Stimulated activated CD4-positive, alpha-beta T cell treated with anti-CD3 and anti-CD28 coated beads, TNF-alpha, amount 100 ng/mL, for 48 hours (primary cell): ENCODE results near the gene HIVEP2.
A peak's percentile ranks its signal among the peaks of the same experiment; 100 is the strongest.

Source experiments
- DNase-seq, 3 donors: peaks; one replicate each; pipeline ENCODE4 v3.0.0-alpha.2; 2020; ENCODE audit warnings: low read depth in 3 of 3

The HIVEP2 gene

DNA sequence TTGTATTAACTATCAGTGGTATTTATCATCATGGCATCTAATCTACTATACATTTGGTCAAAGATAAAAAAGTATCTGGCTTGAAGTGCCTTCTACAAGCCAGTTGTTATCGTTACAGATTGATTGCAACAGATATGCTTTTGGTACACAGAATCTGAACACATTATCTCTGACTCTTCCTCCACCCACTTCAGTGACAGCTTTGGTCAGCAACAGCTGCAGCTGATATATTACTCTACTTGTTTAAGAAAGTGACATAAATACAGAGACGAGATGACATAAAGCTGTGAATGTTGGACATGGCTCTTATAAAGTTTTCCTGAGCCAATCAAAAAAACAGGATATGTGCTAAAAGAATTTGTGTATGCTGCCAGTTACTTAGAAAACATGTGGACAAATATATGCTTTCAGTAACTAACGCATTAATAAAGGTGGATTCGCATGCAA is 77.6 kb downstream of the HIVEP2 start:
- DNase-seq, result no peak

DNA sequence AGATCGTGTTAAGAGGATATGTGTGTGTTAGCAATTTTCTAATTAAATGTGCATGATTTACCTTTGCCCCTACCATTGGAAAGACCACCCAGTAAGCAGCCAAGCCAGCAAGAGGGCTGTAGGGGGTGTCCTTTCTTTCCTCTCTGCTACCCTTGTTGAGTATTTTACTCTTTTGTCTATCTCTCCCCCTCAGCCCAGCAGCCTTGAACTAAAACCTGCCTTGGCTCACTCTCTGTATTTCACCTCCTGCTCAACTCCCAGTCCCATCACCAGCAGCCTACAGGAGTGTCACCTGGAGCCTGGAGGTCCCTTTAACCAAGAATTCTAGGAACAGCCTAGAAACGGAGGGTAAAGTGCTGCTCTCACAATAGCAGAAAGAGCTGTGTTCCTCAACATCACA is 81.0 kb downstream of the HIVEP2 start:
- DNase-seq, result no peak

GRCh38 chr6:142861711-142862110 is 83.3 kb downstream of the HIVEP2 start:
- DNase-seq, result no peak

DNA sequence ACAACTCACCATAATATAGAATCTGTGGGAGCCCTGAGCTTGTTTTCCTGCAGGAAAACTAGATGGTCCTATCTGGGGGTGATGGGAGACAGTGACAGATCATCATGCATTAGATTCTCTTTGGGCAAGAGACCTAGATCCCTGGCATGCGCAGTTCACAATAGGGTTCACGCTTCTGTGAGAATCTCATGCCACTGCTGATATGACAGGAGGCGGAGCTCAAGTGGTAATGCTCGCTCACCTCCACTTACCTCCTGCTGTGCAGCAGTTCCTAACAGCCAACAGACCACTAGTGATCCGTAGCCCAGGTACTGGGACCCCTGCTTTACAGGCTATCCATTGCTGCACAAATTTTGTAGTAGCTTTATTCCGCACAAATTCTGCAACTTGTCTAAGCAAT is 84.5 kb downstream of the HIVEP2 start:
- DNase-seq, result no peak

- no peak for DNase-seq
These were observed 87.0 kb downstream of the HIVEP2 start for GRCh38 chr6:142857796-142858555.

- no peak for DNase-seq
These were observed 87.7 kb downstream of the HIVEP2 start for GRCh38 chr6:142857233-142857761.

DNA sequence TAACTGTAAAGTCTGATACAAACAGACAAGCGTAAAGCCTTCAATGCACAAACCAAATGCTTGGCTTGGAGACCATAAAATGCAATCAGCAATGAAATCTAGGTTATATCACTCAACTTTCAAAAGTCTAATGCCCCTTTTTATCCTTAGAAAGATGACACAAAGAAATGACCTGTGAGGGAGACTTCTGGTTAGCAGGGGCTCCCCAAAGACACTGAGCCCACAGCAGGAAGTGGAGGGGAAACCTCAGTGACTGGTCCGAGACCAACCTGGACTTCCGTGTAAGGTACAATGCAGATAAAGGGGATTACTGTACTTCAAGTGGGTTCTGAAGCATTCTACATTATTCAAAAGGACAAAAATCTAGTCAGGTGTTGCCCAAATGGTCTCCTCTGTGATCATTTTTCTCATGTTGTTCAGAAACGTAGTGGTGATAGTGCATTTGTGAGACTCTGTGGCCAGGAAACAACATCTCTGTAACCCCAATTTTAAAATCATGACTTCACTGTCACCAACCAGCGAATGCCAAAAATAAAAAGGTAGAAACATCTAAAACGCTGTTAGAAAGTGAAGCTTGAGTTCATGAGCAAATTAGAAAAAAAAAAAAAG is 88.2 kb downstream of the HIVEP2 start:
- DNase-seq, result no peak

- no peak for DNase-seq
These were observed 88.9 kb downstream of the HIVEP2 start for GRCh38 chr6:142855893-142856623.

- no peak for DNase-seq
These were observed 90.1 kb downstream of the HIVEP2 start for GRCh38 chr6:142854589-142855488.

DNA sequence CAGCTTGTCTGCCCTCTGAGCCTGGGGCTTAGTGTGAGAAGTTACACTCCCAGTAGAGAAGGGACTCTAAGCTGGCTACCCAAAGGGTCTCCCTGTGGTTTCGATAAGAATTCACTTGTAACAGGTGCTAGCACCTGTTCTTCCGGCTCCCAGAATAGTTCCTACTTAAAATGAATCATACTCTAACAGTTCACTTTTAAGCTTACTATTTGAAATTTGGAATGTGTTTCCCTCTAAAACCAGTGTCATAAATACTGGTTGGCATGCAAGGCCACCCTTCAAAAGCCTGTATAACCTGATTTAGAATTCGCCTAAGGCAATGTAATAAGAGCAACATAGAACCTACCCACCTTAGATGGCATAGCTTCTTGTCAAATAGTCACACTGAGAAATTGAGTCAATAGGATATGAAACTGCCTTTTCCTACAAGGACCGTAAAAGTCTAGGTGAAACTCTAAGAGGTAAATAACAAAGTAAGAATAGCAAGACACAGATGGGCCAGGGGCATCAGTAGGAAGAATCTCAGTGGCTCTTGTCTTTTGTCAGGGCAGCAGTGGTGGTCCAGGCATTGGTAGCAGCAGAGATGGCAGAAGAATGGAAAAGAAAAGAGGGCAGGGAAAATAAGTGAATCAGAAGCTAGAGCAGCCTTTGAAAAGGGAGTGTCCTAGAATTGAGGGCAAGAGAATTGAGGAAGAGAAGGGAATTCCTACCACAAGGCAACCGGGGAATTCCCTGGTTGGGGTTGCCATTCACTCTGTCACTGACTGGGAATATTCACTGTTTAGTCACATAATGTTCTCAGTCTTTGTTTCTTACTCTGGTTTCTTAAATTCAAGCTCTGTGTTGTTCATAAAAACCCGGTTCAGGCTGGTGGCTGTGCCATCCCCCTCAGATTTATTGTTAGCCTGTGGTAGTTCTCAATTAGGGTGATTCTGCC is 91.5 kb downstream of the HIVEP2 start:
- DNase-seq, result no peak

GRCh38 chr6:142851601-142852000 is 93.4 kb downstream of the HIVEP2 start:
- no peak for DNase-seq

DNA sequence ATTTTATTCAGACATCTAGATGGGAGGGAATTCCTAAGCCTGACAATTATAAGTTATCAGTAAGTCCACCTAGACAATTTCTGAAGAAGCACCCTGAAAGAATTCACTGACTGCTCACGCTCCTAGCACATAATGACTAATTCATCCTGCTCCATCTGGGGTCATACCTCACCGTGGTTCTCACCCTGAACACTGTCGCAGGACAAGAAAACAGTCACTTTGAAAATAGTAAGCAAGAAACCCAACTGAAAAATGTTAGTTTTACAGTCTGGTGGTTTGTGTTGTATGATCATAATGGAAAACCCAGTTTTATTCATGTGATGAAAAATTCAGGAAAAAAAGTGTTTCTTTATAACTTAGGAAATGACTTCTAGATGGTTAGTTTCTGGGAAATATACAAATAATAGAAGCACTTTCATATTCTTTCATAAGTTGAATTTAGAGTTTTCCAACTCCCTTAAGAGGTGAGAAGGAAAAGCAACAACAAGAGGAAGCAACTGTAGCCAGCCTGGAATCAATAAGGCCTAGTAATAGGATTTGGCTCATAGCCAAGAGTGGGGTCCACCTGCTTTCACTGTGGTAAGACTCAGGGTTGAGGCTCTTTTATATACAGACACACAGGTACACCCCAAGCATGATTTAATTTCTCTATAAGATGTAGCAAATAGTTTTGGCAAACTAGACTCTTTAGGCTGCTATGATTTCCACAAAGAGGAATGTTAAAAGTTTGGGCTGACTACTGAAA is 94.1 kb downstream of the HIVEP2 start:
- DNase-seq, result peak in 1 of 3 donors; percentile 40

DNA sequence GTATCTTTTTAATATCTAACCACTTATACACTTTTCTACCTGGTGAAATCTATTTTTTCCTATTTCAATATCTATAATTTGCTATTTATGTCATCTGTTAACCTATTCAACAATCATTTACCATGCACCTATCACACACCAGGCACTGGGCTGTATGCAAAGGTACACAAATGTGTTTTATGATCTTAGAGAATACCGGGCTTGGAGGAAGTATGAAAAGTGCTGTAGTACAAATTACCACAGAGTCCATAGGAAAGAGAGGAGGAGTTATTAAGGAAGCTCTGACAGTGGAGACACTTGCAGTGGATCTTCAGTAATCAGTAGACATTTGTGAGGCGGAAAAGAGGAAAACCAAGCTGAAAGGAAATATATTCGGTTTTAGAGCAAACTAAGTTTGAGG is 96.0 kb downstream of the HIVEP2 start:
- DNase-seq, result no peak

GRCh38 chr6:142848156-142848555 is 96.8 kb downstream of the HIVEP2 start:
- no peak for DNase-seq

GRCh38 chr6:142846883-142847287 is 98.1 kb downstream of the HIVEP2 start:
- no peak for DNase-seq

GRCh38 chr6:142846459-142846831 is 98.5 kb downstream of the HIVEP2 start:
- no peak for DNase-seq

GRCh38 chr6:142845624-142846458 is 99.1 kb downstream of the HIVEP2 start:
- no peak for DNase-seq

DNA sequence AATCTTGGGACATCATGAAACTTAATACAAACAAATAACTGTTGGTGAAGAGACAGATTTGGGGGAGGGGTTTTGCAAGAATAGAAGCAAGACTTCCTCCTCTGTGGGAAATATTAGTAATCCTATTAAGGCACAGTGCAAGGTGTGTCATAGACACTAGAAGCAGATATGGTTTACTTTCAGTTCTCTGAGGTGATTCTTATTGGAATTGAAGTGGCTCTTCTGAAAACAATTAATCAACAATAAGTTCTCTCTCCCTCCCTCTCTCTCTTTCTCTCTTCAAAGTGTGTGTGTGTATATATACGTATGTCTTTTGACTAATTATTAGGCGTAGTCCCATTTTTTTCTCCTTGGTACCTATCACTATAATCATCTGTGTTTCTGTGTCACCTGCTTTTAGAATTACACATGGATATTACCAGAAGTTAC is 99.8 kb downstream of the HIVEP2 start:
- DNase-seq, result no peak
